HepG2 (cell line): ENCODE measurements around the gene PLOD3. TPM values are rescaled to one million over a fixed set of nuclear protein-coding genes. Genes with fewer than 3 reads are reported as not detected.
A peak's percentile ranks its signal among the peaks of the same experiment; 100 is the strongest.

ENCODE experiments used
- ATAC-seq: fragments of 200-7000 bp; cut with Tn5 transposase; 3 replicates; pipeline ENCODE4 v1.9.1; 2020; ENCODE audit warnings: mild to moderate bottlenecking, moderate library complexity
- BruUV-seq: library from RNA; stranded (reverse); fragments of 400-500 nt; replicated peaks from 2 replicates; lab custom pipeline; 2021; lab: Mats Ljungman, UMichigan
- CTCF ChIA-PET: fragments of 300-600 bp; formaldehyde crosslinking; extraction: SDS; loops from one replicate; lab custom pipeline; 2021; ENCODE audit warnings: low total read pairs, inconsistent platforms, low intra/inter-chr PET ratio; lab: Yijun Ruan, JAX
- POLR2A ChIA-PET: fragments of 350-600 bp; sonication (Branson Sonifier 250); formaldehyde crosslinking; loops from one replicate; lab custom pipeline; 2020; ENCODE audit warnings: antibody characterized with exemption, inconsistent platforms; lab: Yijun Ruan, JAX
- DNase-seq: peaks from one replicate; pipeline ENCODE4 v3.0.0-alpha.2; 2015; ENCODE audit warnings: low spot score
- FAIRE-seq: peaks from 3 replicates; lab custom pipeline; 2011; peaks lifted over from hg19 to GRCh38; lab: Jason Lieb, UNC
- H2AFZ ChIP-seq: one replicate; pipeline ENCODE4 v1.6.1; 2011; ENCODE audit warnings: low read length, inconsistent platforms
- H3K27ac ChIP-seq: fragments of 300-600 bp; 3 replicates; pipeline ENCODE4 v1.8.0; 2011; ENCODE audit warnings: mixed run types, mild to moderate bottlenecking, mixed read lengths, low read length, inconsistent platforms; ENCODE audit not compliant: insufficient read depth; ENCODE audit errors: extremely low read length
- H3K27me3 ChIP-seq, 2 experiments: fragments of 200-600 bp in 1 of 2; 2 replicates in 1 of 2; 3 replicates in 1 of 2; pipeline versions ENCODE4 v1.6.0 to v1.8.0; 2011; ENCODE audit warnings: low read length in 2 of 2, mild to moderate bottlenecking in 2 of 2, moderate library complexity in 2 of 2, inconsistent platforms in 1 of 2; ENCODE audit not compliant: insufficient read depth in 2 of 2, control insufficient read depth in 1 of 2
- H3K36me3 ChIP-seq, 2 experiments: fragments of 200-600 bp in 1 of 2; replicated peaks in 1 of 2; 2 replicates in 1 of 2; 3 replicates in 1 of 2; pipeline versions ENCODE4 v1.5.1 to v1.8.0; 2011; ENCODE audit warnings: low read length in 2 of 2, inconsistent platforms in 1 of 2; ENCODE audit not compliant: insufficient read depth in 2 of 2, control insufficient read depth in 1 of 2
- H3K4me1 ChIP-seq: 2 replicates; pipeline ENCODE4 v1.5.1; 2012; ENCODE audit warnings: low read length, inconsistent platforms; ENCODE audit not compliant: insufficient read depth
- H3K4me2 ChIP-seq: 2 replicates; pipeline ENCODE4 v1.6.0; 2011; ENCODE audit warnings: low read depth, low read length, inconsistent platforms
- H3K4me3 ChIP-seq, 3 experiments: fragments of 200-600 bp in 1 of 3; sonication (generic), shearing (Covaris generic) in 1 of 3; replicated peaks in 1 of 3; 2 replicates each; pipeline ENCODE4 v1.5.1; 2011 to 2016; ENCODE audit warnings: low read length in 3 of 3, inconsistent platforms in 2 of 3, low read depth in 2 of 3, mild to moderate bottlenecking in 2 of 3, control low read depth in 1 of 3, mixed read lengths in 1 of 3; ENCODE audit not compliant: insufficient read depth in 1 of 3
- H3K79me2 ChIP-seq: one replicate; pipeline ENCODE4 v1.6.1; 2011; ENCODE audit warnings: low read length, inconsistent platforms; ENCODE audit not compliant: insufficient read depth
- H3K9ac ChIP-seq: 2 replicates; pipeline ENCODE4 v1.6.0; 2011; ENCODE audit warnings: mild to moderate bottlenecking, low read depth, low read length, inconsistent platforms; ENCODE audit not compliant: insufficient read depth
- H3K9me3 ChIP-seq: 2 replicates; pipeline ENCODE4 v1.5.1; 2012; ENCODE audit warnings: mild to moderate bottlenecking, low read length
- H4K20me1 ChIP-seq: 2 replicates; pipeline ENCODE4 v1.6.0; 2011; ENCODE audit warnings: inconsistent platforms, mild to moderate bottlenecking, low read length, moderate library complexity; ENCODE audit not compliant: insufficient read depth
- CEBPZ ChIP-seq: IDR thresholded peaks from 2 replicates; pipeline ENCODE4 v1.6.1; 2012; ENCODE audit warnings: low read length, improper control_type of control experiment
- DR1 ChIP-seq: sonication (generic); formaldehyde crosslinking; IDR thresholded peaks from 2 replicates; pipeline ENCODE4 v1.8.0; 2021; ENCODE audit warnings: mild to moderate bottlenecking, missing genetic modification reagents, inconsistent platforms
- IRF1 ChIP-seq: sonication (generic); formaldehyde crosslinking; IDR thresholded peaks from 2 replicates; pipeline ENCODE4 v1.4.0; 2020; ENCODE audit warnings: low read depth, mild to moderate bottlenecking, missing genetic modification reagents
- JARID2 ChIP-seq: sonication (generic); formaldehyde crosslinking; IDR thresholded peaks from 2 replicates; pipeline ENCODE4 v1.8.1; 2023; ENCODE audit warnings: missing genetic modification reagents, inconsistent platforms; ENCODE audit not compliant: insufficient replicate concordance
- NR2F2 ChIP-seq: IDR thresholded peaks from 2 replicates; pipeline ENCODE4 v1.6.1; 2012; ENCODE audit warnings: low read depth, inconsistent platforms, borderline replicate concordance
- RBM22 ChIP-seq: fragments of 200-400 bp; formaldehyde crosslinking; optimal IDR thresholded peaks from 2 replicates; pipeline ENCODE3; 2017; ENCODE audit warnings: mild to moderate bottlenecking, low read length, moderate library complexity
- RNF219 ChIP-seq: sonication (generic); formaldehyde crosslinking; IDR thresholded peaks from 2 replicates; pipeline ENCODE4 v1.5.0; 2020; ENCODE audit warnings: mild to moderate bottlenecking, missing genetic modification reagents
- SP140L ChIP-seq: sonication (generic); formaldehyde crosslinking; IDR thresholded peaks from 2 replicates; pipeline ENCODE4 v1.4.0; 2020; ENCODE audit warnings: missing genetic modification reagents, borderline replicate concordance
- TRIM22 ChIP-seq: fragments of 450-650 bp; IDR thresholded peaks from 2 replicates; pipeline ENCODE4 v1.6.1; 2017
- ZNF24 ChIP-seq: fragments of 450-650 bp; IDR thresholded peaks from 2 replicates; pipeline ENCODE4 v1.6.1; 2017; ENCODE audit warnings: antibody characterized with exemption, mild to moderate bottlenecking
- ZNF274 ChIP-seq: sonication (generic); formaldehyde crosslinking; IDR thresholded peaks from 2 replicates; pipeline ENCODE4 v1.5.1; 2020; ENCODE audit warnings: mild to moderate bottlenecking, missing genetic modification reagents
- ZNF317 ChIP-seq: sonication (generic); formaldehyde crosslinking; IDR thresholded peaks from 2 replicates; pipeline ENCODE4 v1.5.0; 2020; ENCODE audit warnings: mild to moderate bottlenecking, missing genetic modification reagents
- ZSCAN29 ChIP-seq: sonication (generic); formaldehyde crosslinking; conservative IDR thresholded peaks from 2 replicates; pipeline ENCODE4 v1.4.0; 2020; ENCODE audit warnings: mild to moderate bottlenecking, missing genetic modification reagents
- WGBS: methylation state at CpG from one replicate; pipeline ENCODE4 v1.1.6; 2017; ENCODE audit warnings: low lambda C conversion rate; 5-methylcytosine and 5-hydroxymethylcytosine counted together
- in situ Hi-C: cut with HindIII; loops from 2 replicates; pipeline ENCODE4 v1.10.0; 2017; ENCODE audit warnings: low pct_unique_long_range_greater_than_20kb; ENCODE audit not compliant: extremely low pct_ligation_motif_present
- intact Hi-C: fragments of 100-400 bp; cut with micrococcal nuclease; formaldehyde crosslinking; loops from one replicate; pipeline ENCODE4 v1.10.0; 2022; ENCODE audit not compliant: unreplicated experiment
- polyA plus RNA-seq, 8 experiments: library from polyadenylated mRNA; depleted of rRNA in 3 of 8; stranded (reverse) in 7 of 8; unstranded in 1 of 8; fragments of >200 nt; fragmentation: Illumina TruSeq in 4 of 8; extraction: Trizol in 4 of 8; gene quantifications; 2 replicates each; pipeline versions ENCODE4 v1.2.1 to v1.2.3, GENCODE V29; 2011 to 2016; ENCODE audit warnings: low read depth in 4 of 8, missing spikeins in 1 of 8, mixed read lengths in 1 of 8; ENCODE audit not compliant: insufficient read depth in 1 of 8
- total RNA-seq, 5 experiments: library from RNA; depleted of rRNA; stranded (reverse); fragments of >200 nt; fragmentation: Illumina TruSeq; extraction: Trizol; gene quantifications; 2 replicates each; pipeline ENCODE4 v1.2.3, GENCODE V29; 2016; ENCODE audit warnings: low read depth in 1 of 5

The PLOD3 gene
- total and polyA plus RNA-seq, 2 of the 13 experiments (the other 11 are each of a cell fraction or from before 2014, with no cell fraction given), result 65.8 to 67.4 TPM

GRCh38 chr7:101170617-101171441, 46.6 kb downstream of the PLOD3 start (continued):
- TF ChIP-seq TRIM22, result no peak
- no peak for TF ChIP-seq IRF1 (CRISPR knock-in tag)
- TF ChIP-seq JARID2 (CRISPR knock-in tag), result no peak
- TF ChIP-seq ZNF317 (CRISPR knock-in tag), result no peak
- TF ChIP-seq RBM22, result no peak

GRCh38 chr7:101169838-101170551, 47.4 kb downstream of the PLOD3 start:
- Histone ChIP-seq H3K4me1 (peaks cover 52% of the 10 kb centered on the region), H3K4me3 (no peak overlapping the region), H4K20me1 (peaks cover 3% of the 10 kb centered on the region; the same call in 1 of the 2 replicates), H3K9ac (no peak overlapping the region), H3K27me3 (peaks cover 15 to 78% of the 10 kb centered on the region in 2 experiments), H3K27ac (no peak overlapping the region), H3K36me3 (no peaks in the 10 kb centered on the region), H3K4me2 (peak overlapping the region; percentile 36), H3K79me2 (no peaks in the 10 kb centered on the region), H3K9me3 (no peaks in the 10 kb centered on the region), H2AFZ (no peak overlapping the region)
- peak; percentile 31 for DNase-seq
- no TSS peak for BruUV-seq
- CTCF ChIA-PET, result interaction anchor here (0.7 to 2.7 kb wide), 3 partner anchors 22 to 76 kb away, joined by 5 to 14 read pairs (median 7); no protein-coding TSS in a partner anchor
- 6% methylated on average over 16 of the region's 33 CpGs for WGBS
- POLR2A ChIA-PET, result no interaction called here
- in situ Hi-C loops (no loop called here), intact Hi-C loops (loop anchor here (2.0 kb wide), 1 partner anchor 25 kb away; no protein-coding TSS in a partner anchor)
- peak; percentile 59 for ATAC-seq
- no peak for FAIRE-seq
- TF ChIP-seq SP140L (CRISPR knock-in tag), result no peak
- TF ChIP-seq RNF219 (CRISPR knock-in tag), result no peak
- no peak for TF ChIP-seq ZNF24
- TF ChIP-seq NR2F2, result no peak
- no peak for TF ChIP-seq ZNF274
- TF ChIP-seq DR1 (CRISPR knock-in tag), result no peak
- TF ChIP-seq CEBPZ, result no peak
- no peak for TF ChIP-seq ZSCAN29 (CRISPR knock-in tag)
